GM15510 (cell line): ENCODE data around the gene EYS.

Experiments used
- POLR2A ChIP-seq: IDR thresholded peaks from 3 replicates; pipeline ENCODE4 v1.6.1; 2011; ENCODE audit warnings: borderline replicate concordance; ENCODE audit not compliant: insufficient read length; ENCODE audit errors: extremely low read depth

The EYS gene

GRCh38 chr6:63713332-63713731 is 1993.7 kb downstream of the EYS start:
- TF ChIP-seq POLR2A, result no peak

- TF ChIP-seq POLR2A, result no peak
These were observed 1997.9 kb downstream of the EYS start for GRCh38 chr6:63709148-63709547.

- TF ChIP-seq POLR2A, result no peak
These were observed 1998.4 kb downstream of the EYS start for GRCh38 chr6:63708631-63709030.

GRCh38 chr6:63706630-63707029 is 2000.4 kb downstream of the EYS start:
- TF ChIP-seq POLR2A, result no peak

GRCh38 chr6:63705707-63706106 is 2001.3 kb downstream of the EYS start:
- no peak for TF ChIP-seq POLR2A

GRCh38 chr6:63690221-63690620 is 2016.8 kb downstream of the EYS start:
- no peak for TF ChIP-seq POLR2A

GRCh38 chr6:63689421-63689820 is 2017.6 kb downstream of the EYS start:
- no peak for TF ChIP-seq POLR2A

- TF ChIP-seq POLR2A, result no peak
These were observed 2021.3 kb downstream of the EYS start for GRCh38 chr6:63685446-63686379.

GRCh38 chr6:63683071-63683603 is 2023.9 kb downstream of the EYS start:
- TF ChIP-seq POLR2A, result no peak

- TF ChIP-seq POLR2A, result no peak
These were observed 2029.7 kb downstream of the EYS start for GRCh38 chr6:63677282-63677681.

- no peak for TF ChIP-seq POLR2A
These were observed 2030.5 kb downstream of the EYS start for GRCh38 chr6:63676412-63677114.

GRCh38 chr6:63675138-63675537 is 2031.9 kb downstream of the EYS start:
- TF ChIP-seq POLR2A, result no peak

- TF ChIP-seq POLR2A, result no peak
These were observed 2032.4 kb downstream of the EYS start for GRCh38 chr6:63674635-63675034.

- no peak for TF ChIP-seq POLR2A
These were observed 2033.3 kb downstream of the EYS start for GRCh38 chr6:63673692-63674091.

GRCh38 chr6:63672582-63673129 is 2034.4 kb downstream of the EYS start:
- TF ChIP-seq POLR2A, result no peak
